GM21447 (cell line): ENCODE measurements around the gene DIRAS1.

ENCODE experiments used
- ATAC-seq: cut with Tn5 transposase; IDR thresholded peaks from one replicate; pipeline ENCODE4 v1.9.1; 2021; ENCODE audit not compliant: unreplicated experiment

Gene DIRAS1

GRCh38 chr19:2755811-2756210 is 34.6 kb upstream of the DIRAS1 start:
- ATAC-seq: no peak

DNA sequence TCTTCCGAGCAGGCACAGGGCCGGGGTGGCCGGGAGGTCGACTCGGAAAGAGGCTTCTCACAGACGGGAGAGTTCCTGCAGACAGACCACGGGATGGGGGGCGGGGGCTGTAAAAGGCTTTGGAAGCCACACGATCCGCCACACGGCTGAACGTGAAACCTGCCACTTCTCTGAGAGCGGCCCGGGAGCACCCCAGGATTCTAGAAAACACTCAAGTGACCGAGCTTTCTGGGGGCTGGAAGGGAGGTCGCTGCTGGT is 34.2 kb upstream of the DIRAS1 start:
- no peak for ATAC-seq

DNA sequence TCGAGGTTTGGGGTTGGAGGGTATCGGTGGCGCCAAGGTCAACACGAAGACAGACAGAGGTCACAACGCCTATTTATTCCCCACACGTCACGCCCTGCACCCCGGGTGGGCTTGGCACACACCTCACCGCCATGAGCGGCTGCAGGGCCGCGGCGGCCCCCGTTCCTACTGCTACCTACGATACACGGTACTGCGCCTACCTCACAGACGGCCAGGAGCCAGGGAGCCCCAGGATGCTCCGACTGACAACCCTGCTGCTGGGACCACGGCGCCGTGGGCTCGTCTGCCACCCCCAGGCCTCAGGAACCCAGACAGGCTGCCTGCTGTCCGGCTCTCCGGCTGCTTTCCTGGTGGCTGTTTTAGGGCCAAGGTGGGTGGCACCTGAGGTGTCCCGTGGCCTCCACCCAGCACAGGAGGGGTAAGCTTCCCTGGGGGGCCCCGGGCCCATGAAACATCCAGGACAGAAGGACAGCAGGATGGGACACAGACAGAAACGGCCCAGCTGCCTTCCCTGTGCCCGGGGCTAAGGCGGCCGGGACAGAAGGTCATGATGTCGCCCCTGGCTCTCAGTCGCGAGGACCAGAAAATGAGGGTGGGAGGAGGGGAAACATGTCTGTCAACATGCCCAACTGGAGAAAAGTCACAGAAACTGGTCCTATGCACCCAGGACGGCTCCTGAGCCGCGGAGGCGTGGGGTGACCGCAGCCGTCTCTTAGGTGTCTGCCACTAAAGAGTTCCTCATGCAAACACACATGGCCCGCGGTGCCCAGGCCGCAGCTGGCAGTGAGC is 33.7 kb upstream of the DIRAS1 start:
- ATAC-seq: no peak

- ATAC-seq: no peak
These were observed 30.3 kb upstream of the DIRAS1 start for GRCh38 chr19:2751438-2751830.

- no peak for ATAC-seq
These were observed 29.8 kb upstream of the DIRAS1 start for GRCh38 chr19:2750808-2751437.

- no peak for ATAC-seq
These were observed 26.2 kb upstream of the DIRAS1 start for GRCh38 chr19:2747349-2747748.

DNA sequence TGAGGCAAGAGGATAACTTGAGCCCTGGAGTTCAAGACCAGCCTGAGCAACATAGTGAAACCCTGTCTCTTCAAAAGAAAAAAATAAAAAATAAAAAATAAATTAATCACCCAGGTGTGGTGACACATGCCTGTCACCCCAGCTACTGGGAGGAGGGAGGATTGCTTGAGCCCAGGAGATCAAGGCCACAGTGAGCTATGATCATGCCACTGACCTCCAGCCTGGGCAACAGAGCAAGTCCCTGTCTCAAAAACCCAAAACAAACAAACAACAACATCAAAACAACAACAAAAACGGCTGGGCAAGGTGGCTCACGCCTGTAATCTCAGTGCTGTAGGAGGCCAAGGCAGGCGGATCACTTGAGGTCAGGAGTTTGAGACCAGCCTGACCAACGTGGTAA is 22.9 kb upstream of the DIRAS1 start:
- no peak for ATAC-seq

DNA sequence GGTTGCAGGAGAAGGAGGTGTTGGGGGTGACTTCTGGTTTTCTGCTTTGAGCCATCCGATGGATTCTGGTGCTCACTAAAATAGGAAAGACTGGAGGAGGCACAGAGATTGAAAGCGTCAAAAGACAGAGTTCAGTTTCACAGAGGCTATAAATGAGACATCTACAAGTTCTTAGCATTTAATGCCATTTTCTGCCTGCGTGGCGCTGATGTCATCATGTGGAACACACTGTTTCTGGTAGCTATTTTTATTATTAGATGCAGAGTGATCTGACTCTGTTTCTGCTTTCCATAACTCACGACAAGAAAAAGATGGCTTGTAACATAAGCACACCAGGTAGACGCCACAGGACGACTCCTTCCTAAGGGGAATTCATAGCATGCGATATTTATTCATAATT is 21.9 kb upstream of the DIRAS1 start:
- no peak for ATAC-seq

DNA sequence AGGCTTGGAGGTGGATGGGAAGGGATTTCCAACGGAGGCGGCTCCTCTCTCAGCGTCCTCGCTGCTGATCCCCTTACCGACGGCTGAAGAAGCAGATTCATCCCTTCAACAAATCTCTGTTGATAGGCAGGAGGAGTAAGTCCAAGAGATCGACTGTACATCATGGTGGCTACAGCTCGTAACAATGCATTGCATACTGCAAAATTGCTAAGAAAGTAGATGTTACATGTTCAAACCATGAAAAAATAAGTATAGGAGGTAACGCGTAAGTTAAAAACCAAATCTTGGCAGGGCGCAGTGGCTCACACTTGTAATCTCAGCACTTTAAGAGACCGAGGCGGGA is 19.1 kb upstream of the DIRAS1 start:
- ATAC-seq: no peak

DNA sequence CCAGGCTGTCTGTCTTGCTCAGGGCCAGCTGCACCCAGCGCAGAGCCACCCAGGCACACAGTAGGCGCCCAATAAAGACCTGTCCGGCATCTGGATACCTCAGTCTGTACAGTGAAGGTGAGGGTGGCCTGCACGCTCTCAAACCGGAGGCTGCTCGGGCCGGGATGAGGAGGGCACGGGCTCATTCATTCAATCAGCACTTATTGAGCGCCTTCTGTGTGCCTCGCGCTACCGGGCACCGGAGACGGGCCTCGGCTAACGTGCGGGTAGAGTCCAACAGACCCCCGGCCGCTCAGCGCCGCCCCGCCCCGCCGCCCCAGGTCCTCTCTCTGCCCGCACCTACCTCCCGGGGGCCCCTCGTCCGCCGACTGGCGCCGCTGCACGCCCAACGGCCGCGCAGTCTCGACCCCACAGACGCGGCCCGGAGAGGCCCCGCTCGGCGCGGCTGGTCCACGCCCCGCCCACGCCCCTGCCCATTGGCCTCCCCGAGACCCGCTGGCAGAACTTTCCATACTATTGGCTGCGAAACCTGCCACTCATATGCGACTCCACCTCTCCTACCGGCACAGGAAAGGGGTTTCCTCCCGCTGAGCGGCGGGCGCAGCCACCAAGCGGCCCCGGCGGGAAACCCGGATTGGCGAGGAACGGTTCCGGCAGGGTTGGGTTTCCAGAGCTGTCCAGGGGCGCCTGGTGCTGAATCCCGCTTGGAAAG is 18.6 kb upstream of the DIRAS1 start, which contains the start of gene SLC39A3:
Gene SLC39A3, minus strand, starts transcription at position 416 of the 712 bp plus-strand sequence. CDS start 2,760 bp downstream, outside the sequence.
- peak; percentile 90 for ATAC-seq

DNA sequence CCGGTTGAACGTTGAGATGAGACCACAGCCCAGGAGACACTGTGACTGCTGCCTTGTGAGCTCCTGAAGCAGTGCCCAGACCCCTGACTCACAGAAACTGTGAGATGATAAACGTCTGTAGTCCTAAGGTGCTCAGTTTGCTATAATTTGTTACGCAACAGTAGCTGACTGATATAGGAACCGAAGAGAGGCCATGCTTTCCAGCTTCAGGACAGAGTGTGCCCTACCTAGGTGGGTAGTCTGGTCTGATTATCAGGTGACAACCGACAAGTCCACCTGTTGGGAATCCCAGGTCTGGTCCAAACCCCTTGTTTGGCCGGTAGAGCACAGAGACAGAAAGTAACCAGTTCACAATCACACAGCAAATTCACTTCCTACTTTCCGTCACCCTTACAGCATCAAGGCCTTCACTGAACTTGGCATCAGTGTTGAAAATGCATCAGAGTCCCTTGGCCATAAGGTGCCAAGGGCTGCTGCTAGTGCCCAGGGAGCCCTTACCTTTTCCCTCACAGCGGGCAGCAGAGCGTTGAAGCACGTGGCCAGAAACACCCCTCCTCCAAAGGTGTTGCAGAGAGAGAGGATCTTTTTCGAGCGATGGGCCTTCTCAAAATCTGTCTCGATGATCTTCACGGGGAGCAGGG is 15.5 kb upstream of the DIRAS1 start:
- no peak for ATAC-seq

- ATAC-seq: no peak
These were observed 14.2 kb upstream of the DIRAS1 start for GRCh38 chr19:2735374-2735773.

- no peak for ATAC-seq
These were observed 13.6 kb upstream of the DIRAS1 start for GRCh38 chr19:2734589-2735288.

DNA sequence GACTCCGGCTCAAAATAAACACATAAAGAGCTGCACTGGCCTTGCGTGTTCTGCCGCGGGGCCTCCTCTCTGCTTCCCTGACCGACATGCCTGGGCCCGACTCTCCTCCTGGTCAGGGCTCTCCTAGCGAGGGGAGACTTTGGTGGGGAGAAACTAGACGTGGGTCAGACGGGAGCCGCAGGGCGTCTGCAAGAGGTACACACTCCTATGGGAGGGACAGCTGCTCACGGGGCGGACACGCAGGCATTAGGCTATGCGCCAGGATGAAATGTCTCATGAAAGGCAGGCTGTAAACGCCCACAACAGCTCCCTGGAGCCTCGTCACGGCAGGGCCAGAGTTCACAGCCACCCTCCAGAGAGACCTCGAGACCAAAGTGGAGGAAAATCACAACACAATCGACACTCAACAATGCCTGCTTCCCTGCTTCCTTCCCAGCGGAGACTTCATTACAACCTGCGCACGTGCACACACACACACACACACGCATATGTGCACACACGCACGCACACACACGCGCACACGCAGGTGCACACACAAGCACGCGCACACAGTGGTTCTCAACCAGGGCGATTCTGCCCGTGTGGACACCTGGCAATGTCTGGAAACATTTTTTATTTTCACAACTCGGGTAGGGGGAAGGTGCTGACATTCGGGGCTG is 12.9 kb upstream of the DIRAS1 start:
- ATAC-seq: no peak

- ATAC-seq: no peak
These were observed 11.7 kb upstream of the DIRAS1 start for GRCh38 chr19:2732883-2733282.

DNA sequence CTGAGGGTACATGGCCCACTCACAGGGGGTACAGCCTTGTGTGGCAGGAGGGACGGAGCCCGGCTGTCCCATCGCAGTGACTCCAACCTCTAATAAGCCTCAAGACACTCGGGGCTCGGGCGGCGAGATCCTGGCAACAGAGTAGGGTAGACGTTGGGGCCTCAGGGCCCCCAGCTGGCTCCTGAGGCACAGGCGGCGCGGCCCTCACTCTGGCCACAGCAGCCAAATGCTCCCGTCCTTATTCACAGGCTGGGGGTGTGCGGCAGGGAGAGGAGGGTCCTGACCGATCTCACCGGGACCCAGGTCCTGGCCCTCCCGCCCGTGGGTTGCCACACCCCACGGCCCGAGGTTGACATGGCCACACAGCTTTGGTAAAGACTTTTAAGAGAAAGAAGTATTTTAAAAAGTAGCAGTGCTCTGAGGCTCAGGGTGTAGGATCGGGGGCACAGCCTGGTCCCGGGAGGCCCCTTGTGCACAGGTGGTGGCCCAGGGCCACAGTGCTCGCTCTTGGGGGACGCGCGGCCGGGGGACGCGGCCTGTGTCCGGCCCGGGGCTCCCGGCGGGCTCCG is 11.1 kb upstream of the DIRAS1 start:
- no peak for ATAC-seq

GRCh38 chr19:2731181-2731995 is 10.2 kb upstream of the DIRAS1 start:
- no peak for ATAC-seq

- ATAC-seq: no peak
These were observed 9.0 kb upstream of the DIRAS1 start for GRCh38 chr19:2729943-2730818.
